GM19438 (cell line): ENCODE data around the gene GLIPR2.
"Not testable (repeated sequence)": the region's sequence is repeated elsewhere in the genome, so short reads cannot be mapped to it uniquely, and the experiment has no call there.

Experiments used
- ATAC-seq: cut with Tn5 transposase; IDR thresholded peaks from one replicate; pipeline ENCODE4 v1.9.1; 2021; ENCODE audit warnings: low read depth; ENCODE audit not compliant: unreplicated experiment

GLIPR2 gene

GRCh38 chr9:36136272-36136893 lies at the start of gene GLIPR2:
GLIPR2 (plus strand) TSS chr9:36136733; CDS start chr9:36136779, 46 bp downstream.
- ATAC-seq = peak; percentile 94

- not testable (repeated sequence) for ATAC-seq
Observed at GRCh38 chr9:36087054-36087453, 49.5 kb upstream of the GLIPR2 start.

- no peak for ATAC-seq
Observed at GRCh38 chr9:36088020-36088419, 48.5 kb upstream of the GLIPR2 start.

- ATAC-seq = no peak
Observed at GRCh38 chr9:36091026-36091953, 45.2 kb upstream of the GLIPR2 start.

- no peak for ATAC-seq
Observed at GRCh38 chr9:36092014-36092413, 44.5 kb upstream of the GLIPR2 start.

- peak; percentile 86 for ATAC-seq
Observed at GRCh38 chr9:36092509-36093215, 43.9 kb upstream of the GLIPR2 start.

GRCh38 chr9:36093384-36093783 lies 43.1 kb upstream of the GLIPR2 start:
- ATAC-seq = no peak

GRCh38 chr9:36099718-36100117 lies 36.8 kb upstream of the GLIPR2 start:
- ATAC-seq = no peak

GRCh38 chr9:36100532-36100931 lies 36.0 kb upstream of the GLIPR2 start:
- ATAC-seq = no peak

- ATAC-seq = no peak
Observed at GRCh38 chr9:36101916-36102741, 34.4 kb upstream of the GLIPR2 start.

GRCh38 chr9:36102742-36103495 lies 33.6 kb upstream of the GLIPR2 start:
- no peak for ATAC-seq

- no peak for ATAC-seq
Observed at GRCh38 chr9:36109071-36109470, 27.5 kb upstream of the GLIPR2 start.

GRCh38 chr9:36110434-36110833 lies 26.1 kb upstream of the GLIPR2 start:
- ATAC-seq = no peak

- no peak for ATAC-seq
Observed at GRCh38 chr9:36112516-36112915, 24.0 kb upstream of the GLIPR2 start.

- ATAC-seq = no peak
Observed at GRCh38 chr9:36113999-36114398, 22.5 kb upstream of the GLIPR2 start.

GRCh38 chr9:36116593-36116992 lies 19.9 kb upstream of the GLIPR2 start:
- no peak for ATAC-seq

- no peak for ATAC-seq
Observed at GRCh38 chr9:36118201-36118600, 18.3 kb upstream of the GLIPR2 start.

GRCh38 chr9:36118706-36119105 lies 17.8 kb upstream of the GLIPR2 start:
- no peak for ATAC-seq

GRCh38 chr9:36119476-36119875 lies 17.1 kb upstream of the GLIPR2 start:
- ATAC-seq = no peak

GRCh38 chr9:36120705-36121104 lies 15.8 kb upstream of the GLIPR2 start:
- ATAC-seq = no peak
